ENCODE results near the gene MAD1L1.

The MAD1L1 gene

DNA sequence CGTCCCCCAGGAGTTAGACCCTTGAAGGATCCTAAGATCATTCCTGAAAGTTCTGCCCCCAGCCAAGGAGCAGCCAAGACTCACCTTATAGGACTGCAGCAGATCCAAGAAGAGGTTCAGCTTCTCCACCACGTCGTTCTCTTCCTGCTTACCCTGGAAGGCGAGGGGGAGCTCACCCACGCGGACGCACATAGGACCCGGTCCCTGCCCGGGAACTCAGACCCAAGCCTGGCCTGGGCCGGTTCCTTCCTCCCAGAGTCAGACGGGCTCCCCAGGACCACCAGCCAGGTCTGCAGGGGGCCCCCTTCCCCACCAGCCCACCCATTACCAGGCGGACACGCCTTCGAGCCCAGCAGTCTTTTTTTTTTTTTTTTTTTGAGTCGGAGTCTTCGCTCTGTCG lies 24.9 kb upstream of the MAD1L1 start:
- TF ChIP-seq, protein P1, sequence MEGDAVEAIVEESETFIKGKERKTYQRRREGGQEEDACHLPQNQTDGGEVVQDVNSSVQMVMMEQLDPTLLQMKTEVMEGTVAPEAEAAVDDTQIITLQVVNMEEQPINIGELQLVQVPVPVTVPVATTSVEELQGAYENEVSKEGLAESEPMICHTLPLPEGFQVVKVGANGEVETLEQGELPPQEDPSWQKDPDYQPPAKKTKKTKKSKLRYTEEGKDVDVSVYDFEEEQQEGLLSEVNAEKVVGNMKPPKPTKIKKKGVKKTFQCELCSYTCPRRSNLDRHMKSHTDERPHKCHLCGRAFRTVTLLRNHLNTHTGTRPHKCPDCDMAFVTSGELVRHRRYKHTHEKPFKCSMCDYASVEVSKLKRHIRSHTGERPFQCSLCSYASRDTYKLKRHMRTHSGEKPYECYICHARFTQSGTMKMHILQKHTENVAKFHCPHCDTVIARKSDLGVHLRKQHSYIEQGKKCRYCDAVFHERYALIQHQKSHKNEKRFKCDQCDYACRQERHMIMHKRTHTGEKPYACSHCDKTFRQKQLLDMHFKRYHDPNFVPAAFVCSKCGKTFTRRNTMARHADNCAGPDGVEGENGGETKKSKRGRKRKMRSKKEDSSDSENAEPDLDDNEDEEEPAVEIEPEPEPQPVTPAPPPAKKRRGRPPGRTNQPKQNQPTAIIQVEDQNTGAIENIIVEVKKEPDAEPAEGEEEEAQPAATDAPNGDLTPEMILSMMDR (conservative IDR thresholded peaks at IDR 0.05) = no peak
- no peak overlapping the region for H3K27ac ChIP-seq

DNA sequence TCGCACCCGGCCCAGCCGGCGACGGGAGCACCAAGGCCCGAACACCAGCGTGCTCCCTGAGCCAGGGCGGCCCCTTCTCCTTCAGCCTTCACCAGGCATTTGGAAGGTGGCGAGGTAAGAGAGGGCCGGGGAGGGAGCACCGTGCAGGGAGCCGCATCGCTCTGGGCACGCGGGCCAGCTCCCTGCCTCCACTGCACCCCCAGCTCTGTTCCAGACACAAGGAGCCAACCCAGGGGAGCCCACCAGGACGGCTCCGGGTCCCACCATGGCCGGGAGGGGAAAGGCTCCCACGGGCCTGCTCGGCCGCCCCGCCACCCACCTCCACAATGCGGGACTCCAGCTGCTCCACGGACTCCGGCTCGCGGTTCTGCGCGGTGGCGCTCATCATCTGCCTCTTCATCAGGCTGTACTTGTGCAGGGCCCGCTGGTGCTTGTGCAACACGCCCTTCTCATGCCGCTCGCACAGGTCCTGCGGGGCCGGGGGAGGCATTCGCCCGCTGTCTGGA lies 24.4 kb upstream of the MAD1L1 start:
- no peak overlapping the region for H3K27ac ChIP-seq
- TF ChIP-seq, protein P1 (conservative IDR thresholded peaks at IDR 0.05) = no peak

DNA sequence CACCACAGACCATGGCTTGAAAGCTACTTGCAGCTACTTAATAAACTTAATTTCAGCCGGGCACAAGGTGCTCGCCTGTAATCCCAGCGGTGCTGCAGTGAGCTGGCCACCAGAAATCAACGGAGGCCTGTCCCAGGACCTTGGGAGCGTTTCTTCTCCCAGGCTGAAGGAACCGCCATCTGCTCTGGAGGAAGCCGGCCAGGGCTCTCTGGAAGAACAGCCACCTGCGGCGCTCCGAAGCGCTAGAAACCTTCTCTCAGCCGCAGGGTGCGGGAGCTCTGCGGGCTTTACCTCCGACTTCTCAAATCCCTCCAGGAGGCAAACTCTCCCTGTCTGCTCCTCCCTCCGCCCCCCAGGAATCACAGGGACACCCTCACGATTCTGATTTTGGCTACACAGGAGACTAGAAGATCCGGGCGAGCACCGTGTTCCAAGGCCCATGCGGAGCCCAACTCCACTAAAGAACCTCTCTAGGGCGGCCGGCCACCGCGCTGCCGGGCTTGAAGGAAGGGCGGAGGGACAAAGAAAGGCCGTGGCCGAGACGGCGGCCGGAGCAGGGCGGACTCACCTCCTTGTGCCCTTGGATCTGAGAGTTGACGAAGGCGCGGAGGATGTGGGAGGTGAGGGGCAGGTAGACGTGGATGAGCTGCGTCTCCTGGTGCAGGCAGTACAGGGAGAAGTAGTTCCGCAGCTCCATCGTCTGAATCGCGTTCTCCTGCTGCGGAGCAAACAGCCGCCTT lies 23.7 kb upstream of the MAD1L1 start:
- TF ChIP-seq, protein P1 (conservative IDR thresholded peaks at IDR 0.05) = no peak
- H3K27ac ChIP-seq = no peak overlapping the region

DNA sequence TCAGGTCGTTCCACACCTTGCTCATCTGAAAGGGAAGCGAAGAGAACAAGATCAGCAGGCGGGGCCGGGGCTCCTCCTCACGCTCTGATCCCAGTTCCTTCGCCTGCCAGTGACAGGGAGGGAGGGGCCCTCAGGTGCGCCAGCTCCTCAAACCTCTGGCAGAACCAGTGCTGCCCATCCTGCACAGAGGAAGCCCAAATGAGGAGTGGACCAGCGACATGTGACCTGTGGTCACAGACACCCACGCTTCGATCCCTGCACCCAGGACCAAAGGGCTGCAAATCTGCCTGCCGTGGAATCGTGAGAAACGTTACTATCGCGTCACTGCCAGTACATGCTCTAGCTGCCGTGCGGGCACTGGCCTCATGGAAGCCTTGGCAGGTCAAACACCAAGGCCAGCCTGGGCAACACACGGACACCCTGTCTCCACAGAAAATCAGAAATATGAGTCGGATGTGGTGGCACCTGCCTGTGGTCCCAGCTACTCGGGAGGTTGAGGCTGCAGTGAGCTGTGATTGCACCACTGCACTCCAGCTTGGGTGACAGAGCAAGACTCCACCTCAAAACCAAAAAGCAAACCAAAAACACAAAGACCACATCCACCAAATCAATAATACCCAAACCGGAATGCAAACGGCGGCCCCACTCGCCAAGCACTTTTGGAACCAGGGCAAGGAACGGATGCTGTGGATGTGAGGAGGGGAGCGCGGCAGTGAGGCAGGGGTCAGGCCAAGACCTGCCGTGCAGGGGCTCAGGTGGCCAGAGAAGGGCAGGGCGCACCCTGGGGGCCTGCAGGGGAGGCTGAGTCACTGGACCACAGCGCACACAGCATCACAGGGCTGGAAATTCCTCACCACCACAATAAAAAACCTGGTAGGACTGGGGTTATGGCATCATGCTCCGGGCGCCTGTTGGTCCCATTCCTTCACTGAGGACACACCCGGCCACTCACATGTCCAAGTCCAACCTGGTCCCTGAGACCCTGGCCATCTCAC lies 22.7 kb upstream of the MAD1L1 start:
- H3K27ac ChIP-seq = no peak overlapping the region
- TF ChIP-seq, protein P1 (conservative IDR thresholded peaks at IDR 0.05) = no peak

DNA sequence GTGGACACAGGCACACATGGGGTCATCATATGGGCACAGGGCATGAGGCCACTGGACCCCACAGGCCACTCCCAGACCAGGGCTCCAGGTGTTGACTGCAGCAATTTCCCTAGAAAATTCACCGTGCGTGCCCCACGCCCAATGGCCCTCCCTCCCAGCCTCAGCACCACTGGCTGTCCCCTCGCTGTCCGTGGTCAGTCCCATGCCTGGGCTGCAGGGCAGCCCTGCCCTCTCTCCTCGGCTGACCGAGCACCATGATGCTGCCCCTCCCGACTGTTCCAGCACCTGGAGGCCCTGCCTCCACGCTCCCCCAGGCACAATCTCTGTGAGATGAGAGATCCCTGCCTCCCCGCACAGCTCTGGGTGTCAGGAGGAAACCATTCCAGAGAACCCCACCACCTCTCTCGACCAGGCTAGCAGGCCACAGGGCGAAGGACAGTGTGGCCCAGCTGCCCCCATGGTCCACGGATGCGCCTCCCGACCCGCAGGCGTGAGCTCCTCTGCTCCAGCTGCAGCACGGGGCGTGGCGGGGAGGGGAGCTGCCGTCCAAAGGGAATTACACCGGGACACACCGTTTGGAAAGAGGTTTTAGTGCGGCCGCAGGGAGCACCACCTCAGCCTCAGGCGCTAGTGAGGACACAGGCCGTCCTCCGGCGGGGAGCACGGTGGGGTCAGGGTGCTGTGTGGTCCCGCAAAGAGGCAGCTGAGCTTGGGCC lies 21.8 kb upstream of the MAD1L1 start:
- H3K27ac ChIP-seq = no peak overlapping the region
- TF ChIP-seq, protein P1 (conservative IDR thresholded peaks at IDR 0.05) = no peak

DNA sequence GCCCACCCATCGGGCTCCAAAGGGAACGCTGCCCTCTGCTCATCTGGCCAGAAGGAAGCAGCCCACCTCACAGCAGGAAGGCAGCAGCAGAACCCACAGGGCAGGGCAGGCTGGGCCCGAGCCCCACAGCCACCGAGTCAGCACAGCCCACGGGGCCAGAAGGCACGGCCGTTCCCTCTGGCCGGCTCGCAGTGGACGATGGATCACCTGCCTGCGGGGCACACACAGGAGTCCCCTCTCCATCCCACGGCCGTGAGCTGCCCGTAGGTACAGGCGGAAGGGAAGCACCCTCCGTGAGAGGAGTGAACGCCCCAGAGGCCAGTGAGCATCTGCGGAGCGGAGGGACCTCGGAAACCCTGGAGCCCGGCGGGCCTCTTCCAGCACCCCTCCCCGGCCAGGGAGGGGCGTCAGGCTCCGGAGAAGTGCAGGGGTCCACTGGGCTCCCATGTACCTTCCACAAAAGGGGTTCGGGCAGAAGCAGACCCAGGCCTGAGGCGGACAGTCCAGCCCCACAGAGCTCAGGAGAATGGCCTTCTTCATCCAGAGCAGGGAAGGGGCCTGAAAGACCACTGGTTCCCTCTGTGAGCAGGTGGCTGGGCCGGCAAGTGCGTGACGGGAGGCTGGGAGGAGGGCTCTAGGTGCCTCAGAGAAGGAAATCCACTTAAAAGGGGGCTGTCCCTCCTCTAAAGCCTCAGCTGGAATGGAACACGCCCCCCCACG lies 20.9 kb upstream of the MAD1L1 start:
- no peak overlapping the region for H3K27ac ChIP-seq
- TF ChIP-seq, protein P1 (conservative IDR thresholded peaks at IDR 0.05) = no peak
